Stimulated activated memory B cell treated with anti-CD40 and anti-IgM and Interleukin-4, amounts not matched to agents 10 μg/mL and 1 μg/mL and 100 μg/mL, for 72 hours (primary cell): Measurements from ENCODE around the gene GRIK4.
A peak's percentile ranks its signal among the peaks of the same experiment; 100 is the strongest.
"Not testable (repeated sequence)": the region's sequence is repeated elsewhere in the genome, so short reads cannot be mapped to it uniquely, and the experiment has no call there.

Experiments
- ATAC-seq: fragments of 150-1000 bp; cut with Tn5 transposase; 2 replicates; pipeline ENCODE4 v1.10.0; 2021
- H3K27ac Mint-ChIP-seq: one replicate; pipeline ENCODE4 v1.8.0; 2022; ENCODE audit warnings: mild to moderate bottlenecking, mixed read lengths
- H3K27me3 Mint-ChIP-seq: one replicate; pipeline ENCODE4 v1.8.0; 2022; ENCODE audit warnings: mixed read lengths
- H3K36me3 Mint-ChIP-seq: one replicate; pipeline ENCODE4 v1.8.0; 2022; ENCODE audit warnings: mixed read lengths
- H3K4me1 Mint-ChIP-seq: one replicate; pipeline ENCODE4 v1.8.0; 2022; ENCODE audit warnings: mixed read lengths
- H3K4me3 Mint-ChIP-seq: one replicate; pipeline ENCODE4 v1.8.0; 2022; ENCODE audit warnings: mild to moderate bottlenecking, moderate library complexity, mixed read lengths
- H3K9me3 Mint-ChIP-seq: one replicate; pipeline ENCODE4 v1.8.0; 2022; ENCODE audit warnings: mixed read lengths

Gene GRIK4

GRCh38 chr11:120988603-120989002 lies 477.1 kb downstream of the GRIK4 start:
- Mint-ChIP-seq H3K4me1 (peaks cover 13% of the 10 kb centered on the region), H3K36me3 (no peaks in the 10 kb centered on the region), H3K27ac (no peak overlapping the region), H3K4me3 (no peak overlapping the region), H3K9me3 (no peaks in the 10 kb centered on the region), H3K27me3 (peaks cover 40% of the 10 kb centered on the region)
- ATAC-seq, result no peak

GRCh38 chr11:120991830-120992686 lies 480.5 kb downstream of the GRIK4 start:
- Mint-ChIP-seq H3K9me3 (no peaks in the 10 kb centered on the region), H3K4me1 (no peaks in the 10 kb centered on the region), H3K4me3 (no peak overlapping the region), H3K36me3 (no peaks in the 10 kb centered on the region), H3K27ac (no peak overlapping the region), H3K27me3 (peaks cover 17% of the 10 kb centered on the region)
- ATAC-seq, result no peak

- ATAC-seq, result no peak
- H3K36me3 Mint-ChIP-seq, result no peaks in the 10 kb centered on the region
Observed at GRCh38 chr11:120994091-120994859, 482.7 kb downstream of the GRIK4 start.

GRCh38 chr11:120995184-120995583 lies 483.6 kb downstream of the GRIK4 start:
- Mint-ChIP-seq H3K27me3 (no peaks in the 10 kb centered on the region), H3K4me1 (no peaks in the 10 kb centered on the region), H3K4me3 (no peak overlapping the region), H3K36me3 (no peaks in the 10 kb centered on the region), H3K27ac (no peak overlapping the region), H3K9me3 (no peaks in the 10 kb centered on the region)
- no peak for ATAC-seq

More at GRCh38 chr11:120994091-120994859, 482.7 kb downstream of the GRIK4 start:
- H3K27me3 Mint-ChIP-seq, result no peaks in the 10 kb centered on the region
- no peak overlapping the region for H3K4me3 Mint-ChIP-seq
- no peaks in the 10 kb centered on the region for H3K4me1 Mint-ChIP-seq
- H3K27ac Mint-ChIP-seq, result no peak overlapping the region
- no peaks in the 10 kb centered on the region for H3K9me3 Mint-ChIP-seq

GRCh38 chr11:120996973-120997372 lies 485.4 kb downstream of the GRIK4 start:
- no peak for ATAC-seq
- Mint-ChIP-seq H3K36me3 (no peaks in the 10 kb centered on the region), H3K27me3 (no peaks in the 10 kb centered on the region), H3K4me3 (no peak overlapping the region), H3K27ac (no peak overlapping the region), H3K4me1 (no peaks in the 10 kb centered on the region), H3K9me3 (no peaks in the 10 kb centered on the region)

GRCh38 chr11:120998581-120998980 lies 487.0 kb downstream of the GRIK4 start:
- Mint-ChIP-seq H3K27me3 (no peaks in the 10 kb centered on the region), H3K4me1 (no peaks in the 10 kb centered on the region), H3K4me3 (no peak overlapping the region), H3K36me3 (no peaks in the 10 kb centered on the region), H3K9me3 (no peaks in the 10 kb centered on the region), H3K27ac (no peak overlapping the region)
- no peak for ATAC-seq

- Mint-ChIP-seq H3K36me3 (peaks cover 6% of the 10 kb centered on the region), H3K4me3 (no peak overlapping the region), H3K4me1 (no peaks in the 10 kb centered on the region), H3K27me3 (peaks cover 31% of the 10 kb centered on the region), H3K9me3 (peaks cover 17% of the 10 kb centered on the region), H3K27ac (no peak overlapping the region)
- ATAC-seq, result no peak
Observed at GRCh38 chr11:121004206-121004840, 492.8 kb downstream of the GRIK4 start.

- no peaks in the 10 kb centered on the region for H3K4me1 Mint-ChIP-seq
- no peak overlapping the region for H3K4me3 Mint-ChIP-seq
- H3K36me3 Mint-ChIP-seq, result peaks cover 6% of the 10 kb centered on the region
- H3K27me3 Mint-ChIP-seq, result peaks cover 38% of the 10 kb centered on the region
- H3K27ac Mint-ChIP-seq, result no peak overlapping the region
- H3K9me3 Mint-ChIP-seq, result peaks cover 17% of the 10 kb centered on the region
- ATAC-seq, result no peak
Observed at GRCh38 chr11:121006922-121007321, 495.4 kb downstream of the GRIK4 start.

GRCh38 chr11:121008551-121008950 lies 497.0 kb downstream of the GRIK4 start:
- H3K27ac Mint-ChIP-seq, result no peak overlapping the region
- H3K4me1 Mint-ChIP-seq, result no peaks in the 10 kb centered on the region
- peaks cover 6% of the 10 kb centered on the region for H3K36me3 Mint-ChIP-seq
- H3K9me3 Mint-ChIP-seq, result peaks cover 17% of the 10 kb centered on the region
- H3K27me3 Mint-ChIP-seq, result peaks cover 38% of the 10 kb centered on the region
- ATAC-seq, result no peak
- H3K4me3 Mint-ChIP-seq, result no peak overlapping the region

- no peak overlapping the region for H3K4me3 Mint-ChIP-seq
- H3K9me3 Mint-ChIP-seq, result peaks cover 9% of the 10 kb centered on the region
- peaks cover 25% of the 10 kb centered on the region for H3K27me3 Mint-ChIP-seq
- no peak for ATAC-seq
- H3K36me3 Mint-ChIP-seq, result no peaks in the 10 kb centered on the region
- H3K27ac Mint-ChIP-seq, result no peak overlapping the region
- H3K4me1 Mint-ChIP-seq, result no peaks in the 10 kb centered on the region
Observed at GRCh38 chr11:121012091-121012490, 500.5 kb downstream of the GRIK4 start.

- peaks cover 3% of the 10 kb centered on the region for H3K9me3 Mint-ChIP-seq
- H3K36me3 Mint-ChIP-seq, result no peaks in the 10 kb centered on the region
- H3K27ac Mint-ChIP-seq, result no peak overlapping the region
- no peak overlapping the region for H3K4me3 Mint-ChIP-seq
- H3K4me1 Mint-ChIP-seq, result peaks cover 7% of the 10 kb centered on the region
- H3K27me3 Mint-ChIP-seq, result peaks cover 23% of the 10 kb centered on the region
- no peak for ATAC-seq
Observed at GRCh38 chr11:121018746-121019145, 507.2 kb downstream of the GRIK4 start.

GRCh38 chr11:121021718-121022117 lies 510.2 kb downstream of the GRIK4 start:
- H3K4me1 Mint-ChIP-seq, result peaks cover 30% of the 10 kb centered on the region
- not testable (repeated sequence) for H3K9me3 Mint-ChIP-seq, H3K27ac Mint-ChIP-seq, ATAC-seq, H3K36me3 Mint-ChIP-seq, H3K4me3 Mint-ChIP-seq
- H3K27me3 Mint-ChIP-seq, result peaks cover 23% of the 10 kb centered on the region

- H3K27ac Mint-ChIP-seq, result peak within 1 kb of the TSS; percentile 92
- peak; percentile 91 for ATAC-seq
- H3K4me1 Mint-ChIP-seq, result peaks cover 39% of the 10 kb centered on the region
- H3K9me3 Mint-ChIP-seq, result no peaks in the 10 kb centered on the region
- H3K36me3 Mint-ChIP-seq, result peaks cover 5% of the 10 kb centered on the region
- H3K4me3 Mint-ChIP-seq, result peak within 1 kb of the TSS; percentile 98
- H3K27me3 Mint-ChIP-seq, result peaks cover 23% of the 10 kb centered on the region
Observed at GRCh38 chr11:121023848-121024751, 512.6 kb downstream of the GRIK4 start, which contains the start of gene TBCEL. Gene TBCEL (plus strand): TSS chr11:121024102. CDS start chr11:121045691, 21,589 bp downstream.

GRCh38 chr11:121024989-121025388 lies 513.4 kb downstream of the GRIK4 start:
- H3K4me3 Mint-ChIP-seq, result peak overlapping the region; percentile 98
- H3K27me3 Mint-ChIP-seq, result peaks cover 18% of the 10 kb centered on the region
- ATAC-seq, result no peak

More at GRCh38 chr11:121024989-121025388, 513.4 kb downstream of the GRIK4 start:
- Mint-ChIP-seq H3K36me3 (peaks cover 10% of the 10 kb centered on the region), H3K27ac (peak overlapping the region; percentile 92), H3K9me3 (no peaks in the 10 kb centered on the region), H3K4me1 (peaks cover 42% of the 10 kb centered on the region)
